GM23338 (cell line): ENCODE results near the gene ZNF324. TPM values are rescaled to one million over a fixed set of nuclear protein-coding genes. Genes with fewer than 3 reads are reported as not detected.

Experiments used
- ATAC-seq: fragments of 200-7000 bp; cut with Tn5 transposase; 3 replicates; pipeline ENCODE4 v1.9.1; 2020
- DNase-seq: peaks from one replicate; pipeline ENCODE4 v3.0.0-alpha.2; 2015; ENCODE audit warnings: low spot score
- H2AFZ ChIP-seq: fragments of 200-600 bp; sonication (generic); 2 replicates; pipeline ENCODE4 v1.8.0; 2016; ENCODE audit warnings: antibody characterized with exemption, mild to moderate bottlenecking, moderate library complexity
- H3F3A ChIP-seq: fragments of 200-600 bp; sonication (generic); replicated peaks from 2 replicates; pipeline ENCODE4 v1.8.0; 2017; ENCODE audit warnings: antibody characterized with exemption, mixed run types, low read depth
- H3K27ac ChIP-seq: fragments of 200-600 bp; sonication (generic); 2 replicates; pipeline ENCODE4 v1.6.1; 2016; ENCODE audit warnings: low read depth
- H3K27me3 ChIP-seq: fragments of 200-600 bp; sonication (generic); 2 replicates; pipeline ENCODE4 v1.8.0; 2016; ENCODE audit warnings: mild to moderate bottlenecking, mixed run types, moderate library complexity; ENCODE audit not compliant: insufficient read depth
- H3K36me3 ChIP-seq: fragments of 200-600 bp; sonication (generic); 2 replicates; pipeline ENCODE4 v1.8.0; 2016; ENCODE audit warnings: mild to moderate bottlenecking; ENCODE audit not compliant: insufficient read depth
- H3K4me1 ChIP-seq: fragments of 200-600 bp; sonication (generic); 2 replicates; pipeline ENCODE4 v1.8.0; 2016; ENCODE audit warnings: mild to moderate bottlenecking, moderate library complexity; ENCODE audit not compliant: insufficient read depth
- H3K4me2 ChIP-seq: fragments of 200-600 bp; sonication (generic); 2 replicates; pipeline ENCODE4 v1.7.1; 2017; ENCODE audit warnings: mixed run types
- H3K4me3 ChIP-seq: fragments of 200-600 bp; sonication (generic); 2 replicates; pipeline ENCODE4 v1.6.1; 2016; ENCODE audit warnings: mixed run types
- H3K79me2 ChIP-seq: fragments of 200-600 bp; sonication (generic); replicated peaks from 2 replicates; pipeline ENCODE4 v1.8.0; 2017; ENCODE audit warnings: mild to moderate bottlenecking; ENCODE audit not compliant: insufficient read depth
- H3K9me2 ChIP-seq: fragments of 200-600 bp; sonication (generic); 2 replicates; pipeline ENCODE4 v1.8.0; 2017; ENCODE audit not compliant: insufficient read depth
- H4K20me1 ChIP-seq: fragments of 200-600 bp; sonication (generic); replicated peaks from 2 replicates; pipeline ENCODE4 v1.8.0; 2017; ENCODE audit warnings: mild to moderate bottlenecking; ENCODE audit not compliant: insufficient read depth
- H3K27ac Mint-ChIP-seq: 2 replicates; pipeline ENCODE4 v1.8.0; 2020; ENCODE audit warnings: inconsistent platforms, mild to moderate bottlenecking, moderate library complexity, mixed read lengths
- H3K27me3 Mint-ChIP-seq: 3 replicates; pipeline ENCODE4 v1.8.0; 2022; ENCODE audit warnings: low read depth, mild to moderate bottlenecking, moderate library complexity, mixed read lengths, inconsistent platforms; ENCODE audit not compliant: insufficient read depth, poor library complexity
- H3K36me3 Mint-ChIP-seq: 3 replicates; pipeline ENCODE4 v1.8.0; 2021; ENCODE audit warnings: low read depth, mild to moderate bottlenecking, inconsistent platforms, moderate library complexity, mixed read lengths
- H3K4me1 Mint-ChIP-seq: 3 replicates; pipeline ENCODE4 v1.8.0; 2020; ENCODE audit warnings: mild to moderate bottlenecking, inconsistent platforms, mixed read lengths
- H3K4me3 Mint-ChIP-seq: 3 replicates; pipeline ENCODE4 v1.8.0; 2021; ENCODE audit warnings: moderate library complexity, mild to moderate bottlenecking, inconsistent platforms, mixed read lengths
- H3K9me3 Mint-ChIP-seq: 3 replicates; pipeline ENCODE4 v1.8.0; 2020; ENCODE audit warnings: moderate library complexity, mild to moderate bottlenecking, inconsistent platforms, mixed read lengths
- ETS1 ChIP-seq: IDR thresholded peaks from 2 replicates; pipeline ENCODE4 v1.6.1; 2016; ENCODE audit warnings: antibody characterized with exemption
- POLR2AphosphoS5 ChIP-seq: IDR thresholded peaks from 2 replicates; pipeline ENCODE4 v1.6.1; 2016; ENCODE audit warnings: antibody characterized with exemption, low read depth
- REST ChIP-seq: IDR thresholded peaks from one replicate; pipeline ENCODE4 v1.6.1; 2018; ENCODE audit warnings: antibody characterized with exemption; ENCODE audit not compliant: unreplicated experiment
- ZNF114 ChIP-seq: fragments of 250-450 bp; sonication (Bioruptor Pico); IDR thresholded peaks from 2 replicates; pipeline ENCODE4 v1.5.0; 2020; ENCODE audit warnings: mild to moderate bottlenecking, moderate library complexity
- polyA plus RNA-seq: library from polyadenylated mRNA; unstranded; fragments of >200 nt; fragmentation: Nextera tagmentation; extraction: Ambion mirVana; gene quantifications from 2 replicates; pipeline ENCODE4 v1.2.1, GENCODE V29; 2016
- total RNA-seq: library from RNA; depleted of rRNA; stranded (reverse); fragments of >200 nt; shearing (Covaris generic); gene quantifications from 2 replicates; pipeline ENCODE4 v1.2.3, GENCODE V29; 2014

ZNF324 gene
- total and polyA plus RNA-seq, 2 experiments from 2014 or later = 3.9 to 15.0 TPM

- no peak overlapping the region for H3K4me3 Mint-ChIP-seq
- Histone ChIP-seq H3K27me3 (peaks cover 4% of the 10 kb centered on the region; the same call in 1 of the 2 replicates), H3K4me3 (no peak overlapping the region), H3K27ac (no peak overlapping the region), H3K4me2 (no peak overlapping the region), H3F3A (no peaks in the 10 kb centered on the region), H3K9me2 (peaks cover 4% of the 10 kb centered on the region; the same call in 1 of the 2 replicates), H3K4me1 (no peaks in the 10 kb centered on the region; the same call in 1 of the 2 replicates), H3K36me3 (no peaks in the 10 kb centered on the region), H3K79me2 (no peaks in the 10 kb centered on the region), H4K20me1 (no peaks in the 10 kb centered on the region), H2AFZ (no peak overlapping the region)
- ATAC-seq (no peak), DNase-seq (no peak)
- TF ChIP-seq POLR2AphosphoS5 = no peak
- no peak for TF ChIP-seq ETS1
- H3K36me3 Mint-ChIP-seq = no peaks in the 10 kb centered on the region; the same call in 2 of the 3 replicates
- no peak overlapping the region for H3K27ac Mint-ChIP-seq
- H3K9me3 Mint-ChIP-seq = peaks cover 2% of the 10 kb centered on the region; the same call in 1 of the 3 replicates
- peaks cover 16% of the 10 kb centered on the region for H3K27me3 Mint-ChIP-seq
- H3K4me1 Mint-ChIP-seq = peaks cover 3% of the 10 kb centered on the region; the same call in 2 of the 3 replicates
Observed at GRCh38 chr19:58456111-58456510, 10.8 kb upstream of the ZNF324 start.

- TF ChIP-seq ZNF114 (CRISPR knock-in tag) (no peak), ETS1 (no peak), REST (no peak)
Observed at GRCh38 chr19:58460039-58460438, 6.8 kb upstream of the ZNF324 start.

More at GRCh38 chr19:58460039-58460438, 6.8 kb upstream of the ZNF324 start:
- Mint-ChIP-seq H3K9me3 (no peaks in the 10 kb centered on the region), H3K36me3 (no peaks in the 10 kb centered on the region; the same call in 2 of the 3 replicates), H3K4me3 (no peak overlapping the region), H3K4me1 (peaks cover 3% of the 10 kb centered on the region; the same call in 2 of the 3 replicates), H3K27ac (no peak overlapping the region), H3K27me3 (peaks cover 5% of the 10 kb centered on the region)
- Histone ChIP-seq H3K27ac (no peak overlapping the region), H3K4me2 (no peak overlapping the region), H3F3A (no peaks in the 10 kb centered on the region), H3K36me3 (no peaks in the 10 kb centered on the region), H3K4me3 (no peak overlapping the region), H3K79me2 (no peaks in the 10 kb centered on the region), H3K4me1 (no peaks in the 10 kb centered on the region), H2AFZ (no peak overlapping the region), H3K9me2 (peaks cover 4% of the 10 kb centered on the region; the same call in 1 of the 2 replicates), H4K20me1 (no peaks in the 10 kb centered on the region), H3K27me3 (no peaks in the 10 kb centered on the region)
- no peak for ATAC-seq
- no peak for DNase-seq
